Epithelial cell of esophagus (primary cell): ENCODE data around the gene GATM.
A peak's percentile ranks its signal among the peaks of the same experiment; 100 is the strongest.

Experiments used
- DNase-seq: peaks from one replicate; pipeline ENCODE4 v3.0.0; 2010; ENCODE audit warnings: low read depth
- H3K4me3 ChIP-seq: 2 replicates; pipeline ENCODE4 v1.5.1; 2011; ENCODE audit warnings: mild to moderate bottlenecking, low read length, control low read depth
- TF ChIP-seq, protein P1 (sequence below): IDR thresholded peaks from 2 replicates; pipeline ENCODE4 v1.5.1; 2011; ENCODE audit warnings: low read depth, mild to moderate bottlenecking, low read length, control low read depth, inconsistent platforms; ENCODE audit not compliant: insufficient read depth; ENCODE audit errors: missing control alignments

GATM gene

DNA sequence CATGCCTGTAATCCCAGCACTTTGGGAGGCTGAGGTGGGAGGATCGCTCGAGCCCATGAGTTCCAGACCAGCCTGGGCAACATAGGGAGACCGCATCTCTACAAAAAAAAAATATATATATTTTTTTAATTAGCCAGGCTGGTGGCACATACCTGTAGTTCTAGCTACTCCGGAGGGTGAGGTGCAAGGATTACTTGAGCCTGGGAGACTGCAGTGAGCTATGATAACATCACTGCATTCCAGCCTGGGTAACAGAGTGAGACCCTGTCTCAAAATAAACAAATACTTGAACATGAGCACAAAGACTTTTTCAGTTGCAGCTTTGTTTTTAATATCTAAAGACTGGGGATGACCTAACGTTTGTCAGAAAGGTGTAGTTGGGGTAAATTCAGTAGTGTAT, 31.3 kb upstream of the GATM start:
- DNase-seq: no peak
- H3K4me3 ChIP-seq: no peak overlapping the region
- TF ChIP-seq, protein P1, sequence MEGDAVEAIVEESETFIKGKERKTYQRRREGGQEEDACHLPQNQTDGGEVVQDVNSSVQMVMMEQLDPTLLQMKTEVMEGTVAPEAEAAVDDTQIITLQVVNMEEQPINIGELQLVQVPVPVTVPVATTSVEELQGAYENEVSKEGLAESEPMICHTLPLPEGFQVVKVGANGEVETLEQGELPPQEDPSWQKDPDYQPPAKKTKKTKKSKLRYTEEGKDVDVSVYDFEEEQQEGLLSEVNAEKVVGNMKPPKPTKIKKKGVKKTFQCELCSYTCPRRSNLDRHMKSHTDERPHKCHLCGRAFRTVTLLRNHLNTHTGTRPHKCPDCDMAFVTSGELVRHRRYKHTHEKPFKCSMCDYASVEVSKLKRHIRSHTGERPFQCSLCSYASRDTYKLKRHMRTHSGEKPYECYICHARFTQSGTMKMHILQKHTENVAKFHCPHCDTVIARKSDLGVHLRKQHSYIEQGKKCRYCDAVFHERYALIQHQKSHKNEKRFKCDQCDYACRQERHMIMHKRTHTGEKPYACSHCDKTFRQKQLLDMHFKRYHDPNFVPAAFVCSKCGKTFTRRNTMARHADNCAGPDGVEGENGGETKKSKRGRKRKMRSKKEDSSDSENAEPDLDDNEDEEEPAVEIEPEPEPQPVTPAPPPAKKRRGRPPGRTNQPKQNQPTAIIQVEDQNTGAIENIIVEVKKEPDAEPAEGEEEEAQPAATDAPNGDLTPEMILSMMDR: no peak

GRCh38 chr15:45407786-45408185, 29.4 kb upstream of the GATM start:
- no peak for DNase-seq
- H3K4me3 ChIP-seq: no peak overlapping the region
- TF ChIP-seq, protein P1: no peak

GRCh38 chr15:45402955-45403877, 24.9 kb upstream of the GATM start:
- peak; percentile 90 for DNase-seq
- H3K4me3 ChIP-seq: peak overlapping the region; percentile 89
- TF ChIP-seq, protein P1: no peak

GRCh38 chr15:45402162-45402954, 24.0 kb upstream of the GATM start:
- TF ChIP-seq, protein P1: no peak
- peak overlapping the region; percentile 89 for H3K4me3 ChIP-seq
- peak; percentile 99 for DNase-seq

DNA sequence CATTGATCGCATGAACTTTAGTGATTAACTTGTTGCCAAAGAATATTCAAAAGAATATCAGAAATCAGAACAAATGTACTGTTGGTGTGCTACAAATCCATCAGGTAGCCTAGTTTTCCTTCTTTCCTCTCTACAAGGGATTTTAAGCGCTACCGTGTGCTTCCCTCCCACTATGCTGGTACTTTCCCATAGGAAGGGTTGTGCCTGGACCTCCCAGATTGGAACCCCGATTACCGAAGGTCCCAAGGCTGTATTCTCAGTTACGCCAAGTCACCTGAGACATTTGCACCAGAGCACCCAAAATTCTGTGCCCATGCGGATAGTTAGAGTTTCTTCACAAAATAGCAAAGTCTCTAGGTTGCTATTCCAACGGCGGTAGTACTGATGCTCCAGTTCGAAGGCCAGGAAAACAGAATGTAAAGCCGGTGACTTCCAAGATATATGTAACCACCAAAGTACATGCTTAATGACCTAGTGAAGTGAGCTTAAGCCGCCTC, 23.4 kb upstream of the GATM start:
- peak overlapping the region; percentile 89 for H3K4me3 ChIP-seq
- TF ChIP-seq, protein P1: no peak
- DNase-seq: no peak

DNA sequence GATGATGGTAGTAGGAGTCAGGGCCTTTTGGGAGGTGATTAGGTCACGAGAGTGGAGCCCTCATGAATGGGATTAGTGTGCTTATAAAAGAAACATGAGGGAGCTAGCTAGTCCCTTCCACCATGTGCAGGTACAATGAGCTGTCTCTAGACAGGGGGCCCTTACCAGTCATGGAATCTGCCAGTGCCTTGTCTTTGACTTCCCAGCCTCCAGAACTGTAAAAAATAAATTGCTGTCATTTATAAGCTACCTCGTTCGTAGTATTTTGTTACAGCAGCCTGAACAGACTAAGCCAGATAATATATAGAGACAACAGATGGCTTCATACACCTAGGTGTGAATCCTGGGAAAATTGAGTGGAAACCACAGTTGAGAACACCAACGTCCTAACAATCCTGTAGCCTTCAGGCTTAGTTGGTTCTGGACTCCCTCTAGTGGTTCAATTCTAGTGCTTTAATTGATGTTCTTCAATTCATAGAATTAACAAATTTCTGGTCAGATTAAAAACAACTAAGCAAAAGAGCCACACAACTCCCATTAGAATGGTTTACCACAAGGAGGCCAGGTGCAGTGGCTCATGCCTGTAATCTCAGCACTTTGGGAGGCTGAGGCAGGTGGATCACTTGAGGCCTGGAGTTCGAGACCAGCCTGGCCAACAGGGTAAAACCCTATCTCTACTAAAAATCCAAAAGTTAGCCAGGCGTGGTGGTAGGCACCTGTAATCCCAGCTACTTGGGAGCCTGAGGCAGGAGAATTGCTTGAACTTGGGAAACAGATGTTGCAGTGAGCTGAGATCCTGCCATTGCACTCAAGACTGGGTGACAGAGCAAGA, 21.3 kb upstream of the GATM start:
- TF ChIP-seq, protein P1: peak; percentile 77
- DNase-seq: peak; percentile 70
- no peak overlapping the region for H3K4me3 ChIP-seq
